Lower leg skin (tissue), 4 donors: ENCODE measurements around the gene TUBGCP3. TPM values are rescaled to one million over a fixed set of nuclear protein-coding genes. Genes with fewer than 3 reads are reported as not detected.

Experiments used
- DNase-seq, 2 donors: peaks; one replicate each; pipeline ENCODE4 v3.0.0-alpha.2; 2019; ENCODE audit warnings: low spot score in 2 of 2
- H3K4me3 ChIP-seq: fragments of 200-600 bp; sonication (generic); 2 replicates; pipeline ENCODE4 v1.5.1; 2017; ENCODE audit warnings: mild to moderate bottlenecking, low read depth; ENCODE audit not compliant: poor library complexity, severe bottlenecking
- POLR2A ChIP-seq, 2 donors: fragments of 450-650 bp; IDR thresholded peaks; one replicate each; pipeline ENCODE4 v1.6.1; 2016 to 2017; ENCODE audit warnings: antibody characterized with exemption in 2 of 2, mild to moderate bottlenecking in 1 of 2, moderate library complexity in 1 of 2
- WGBS, 2 donors: methylation state at CpG; one replicate each; pipeline ENCODE4 v1.1.5; 2018; 5-methylcytosine and 5-hydroxymethylcytosine counted together
- intact Hi-C: fragments of 100-400 bp; cut with DNase I; formaldehyde crosslinking; loops from one replicate; pipeline ENCODE4 v1.15.0; 2023; ENCODE audit warnings: low total_unique reads
- total RNA-seq, 4 donors: library from RNA; depleted of rRNA; stranded (reverse); fragments of >200 nt; gene quantifications; one replicate each; pipeline ENCODE4 v1.1.0, GENCODE V29; 2016
- TF ChIP-seq, protein P1 (sequence below), 3 donors: fragments of 450-650 bp; IDR thresholded peaks; one replicate each; pipeline ENCODE4 v1.5.1; 2016; ENCODE audit warnings: antibody characterized with exemption in 3 of 3, mild to moderate bottlenecking in 3 of 3, moderate library complexity in 2 of 3

Gene TUBGCP3
- total RNA-seq, 4 donors from 2014 or later, result 20.0 to 35.4 (median 22.9) TPM

- TF ChIP-seq, protein P1, sequence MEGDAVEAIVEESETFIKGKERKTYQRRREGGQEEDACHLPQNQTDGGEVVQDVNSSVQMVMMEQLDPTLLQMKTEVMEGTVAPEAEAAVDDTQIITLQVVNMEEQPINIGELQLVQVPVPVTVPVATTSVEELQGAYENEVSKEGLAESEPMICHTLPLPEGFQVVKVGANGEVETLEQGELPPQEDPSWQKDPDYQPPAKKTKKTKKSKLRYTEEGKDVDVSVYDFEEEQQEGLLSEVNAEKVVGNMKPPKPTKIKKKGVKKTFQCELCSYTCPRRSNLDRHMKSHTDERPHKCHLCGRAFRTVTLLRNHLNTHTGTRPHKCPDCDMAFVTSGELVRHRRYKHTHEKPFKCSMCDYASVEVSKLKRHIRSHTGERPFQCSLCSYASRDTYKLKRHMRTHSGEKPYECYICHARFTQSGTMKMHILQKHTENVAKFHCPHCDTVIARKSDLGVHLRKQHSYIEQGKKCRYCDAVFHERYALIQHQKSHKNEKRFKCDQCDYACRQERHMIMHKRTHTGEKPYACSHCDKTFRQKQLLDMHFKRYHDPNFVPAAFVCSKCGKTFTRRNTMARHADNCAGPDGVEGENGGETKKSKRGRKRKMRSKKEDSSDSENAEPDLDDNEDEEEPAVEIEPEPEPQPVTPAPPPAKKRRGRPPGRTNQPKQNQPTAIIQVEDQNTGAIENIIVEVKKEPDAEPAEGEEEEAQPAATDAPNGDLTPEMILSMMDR (IDR thresholded peaks at IDR 0.05), result no peak
- no peak for TF ChIP-seq POLR2A (IDR thresholded peaks at IDR 0.05)
- 86 to 94% methylated on average over 2 of the region's 2 CpGs for WGBS, 2 donors
- no peak for DNase-seq
- intact Hi-C loops, result loop anchor here (10.0 kb wide), 1 partner anchor 1133 kb away; no protein-coding TSS in a partner anchor
- H3K4me3 ChIP-seq, result no peak overlapping the region
These were observed 20.3 kb upstream of the TUBGCP3 start for GRCh38 chr13:112608212-112608611.

DNA sequence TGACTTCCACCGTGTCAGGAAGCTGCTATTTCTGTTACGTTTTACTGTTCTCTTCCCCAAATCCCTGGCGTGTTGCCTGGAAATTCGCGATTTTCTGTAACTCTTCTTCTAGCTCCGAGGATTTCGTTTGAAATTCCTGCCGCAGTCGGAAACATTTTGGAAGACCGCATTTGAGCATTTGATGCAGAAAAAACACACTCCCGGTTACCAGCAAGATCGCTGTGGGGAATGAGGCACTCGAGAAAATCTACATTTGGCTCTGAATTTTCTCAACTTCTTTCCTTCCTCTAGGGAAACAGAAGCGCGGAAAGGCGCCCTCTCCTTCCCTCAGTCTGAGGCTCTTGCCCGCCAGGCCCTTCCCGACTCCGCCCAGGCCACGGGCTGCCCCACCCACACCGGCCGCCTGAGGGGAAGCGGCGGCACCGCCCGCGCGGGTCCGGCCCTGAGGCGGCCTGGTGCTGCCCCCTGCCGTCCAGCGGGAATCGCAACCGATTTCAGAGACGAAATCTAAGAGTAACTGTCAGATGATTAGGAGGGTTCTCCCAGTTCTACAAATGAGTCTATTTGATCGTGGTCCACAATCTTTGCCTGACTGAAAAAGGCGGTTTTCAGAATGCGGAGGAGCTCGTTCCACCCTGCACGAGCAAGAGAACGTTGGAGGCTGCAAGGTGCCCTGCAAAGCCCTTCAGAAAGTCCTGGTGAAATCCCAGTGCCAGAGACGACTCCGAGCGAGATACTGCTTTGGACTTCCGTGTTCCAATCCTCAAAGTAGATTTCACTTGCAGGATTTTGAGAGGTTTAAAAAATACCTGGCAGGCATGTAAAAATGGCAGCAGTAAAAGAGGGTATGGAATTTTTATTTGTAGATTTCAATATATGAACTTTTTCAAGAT, 18.4 kb upstream of the TUBGCP3 start:
- no peak overlapping the region for H3K4me3 ChIP-seq
- 1 to 2% methylated on average over 45 of the region's 45 CpGs for WGBS, 2 donors
- peak; percentile 86 to 98 for DNase-seq
- intact Hi-C loops, result loop anchor here (10.0 kb wide), 1 partner anchor 1132 kb away; no protein-coding TSS in a partner anchor
- TF ChIP-seq POLR2A (IDR thresholded peaks at IDR 0.05), result no peak
- TF ChIP-seq, protein P1 (IDR thresholded peaks at IDR 0.05), result peak in 1 of 3 donors; percentile 75

GRCh38 chr13:112605531-112605990, 17.6 kb upstream of the TUBGCP3 start:
- H3K4me3 ChIP-seq, result no peak overlapping the region
- DNase-seq, result no peak
- WGBS, 2 donors, result 50 to 55% methylated on average over 18 of the region's 18 CpGs
- TF ChIP-seq, protein P1 (IDR thresholded peaks at IDR 0.05), result no peak
- TF ChIP-seq POLR2A (IDR thresholded peaks at IDR 0.05), result no peak
- intact Hi-C loops, result loop anchor here (10.0 kb wide), 1 partner anchor 1131 kb away; no protein-coding TSS in a partner anchor

DNA sequence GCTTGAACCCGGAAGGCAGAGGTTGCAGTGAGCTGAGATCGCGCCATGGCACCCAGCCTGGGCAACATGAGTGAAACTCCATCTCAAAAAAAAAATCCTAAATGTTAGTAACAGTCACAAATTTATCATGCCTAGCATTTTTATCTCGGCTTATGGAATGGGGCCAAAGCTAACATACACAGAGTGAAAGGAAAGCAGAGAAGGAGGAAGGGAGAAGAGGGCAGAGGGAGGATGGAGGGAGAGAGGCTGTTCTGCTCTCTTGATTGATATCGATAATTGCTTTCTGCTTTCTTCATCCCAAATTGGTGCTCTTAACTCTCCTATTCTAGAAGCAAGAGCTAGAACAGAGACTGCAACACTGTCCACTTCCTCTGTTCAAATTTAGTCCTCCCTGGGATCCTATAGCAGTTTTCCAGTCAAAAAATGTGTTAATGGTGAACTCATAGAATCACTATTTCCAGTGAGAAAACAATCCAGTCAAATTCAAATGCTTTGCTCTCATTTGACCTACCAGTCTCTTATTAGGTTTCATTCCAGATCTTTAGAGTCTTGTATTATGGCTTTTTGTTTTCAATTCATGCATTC, 15.8 kb upstream of the TUBGCP3 start:
- intact Hi-C loops, result loop anchor here (10.0 kb wide), 1 partner anchor 1129 kb away; no protein-coding TSS in a partner anchor
- no peak for DNase-seq
- TF ChIP-seq, protein P1 (IDR thresholded peaks at IDR 0.05), result no peak
- no peak for TF ChIP-seq POLR2A (IDR thresholded peaks at IDR 0.05)
- no peak overlapping the region for H3K4me3 ChIP-seq
- WGBS, 2 donors, result 76 to 78% methylated on average over 5 of the region's 5 CpGs

DNA sequence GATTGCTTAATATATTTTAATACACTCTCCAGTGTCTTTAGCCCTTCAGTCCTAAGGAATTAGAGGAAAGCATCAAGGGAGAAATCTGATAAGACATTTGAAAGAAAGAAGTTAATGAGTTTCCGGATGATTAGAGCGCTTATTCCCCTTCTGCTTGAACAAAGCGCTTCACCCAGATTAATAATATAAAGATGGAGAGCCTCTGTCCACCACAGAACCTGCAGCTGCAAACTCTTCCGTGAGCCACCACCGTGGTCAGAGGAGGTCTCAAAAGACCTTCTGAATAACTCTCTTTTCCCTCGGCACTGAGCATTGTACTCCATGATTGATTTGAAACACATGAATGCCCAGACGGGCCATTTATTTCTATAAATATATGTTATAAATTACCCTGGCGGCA, 14.2 kb upstream of the TUBGCP3 start:
- DNase-seq, result no peak
- intact Hi-C loops, result loop anchor here (10.0 kb wide), 1 partner anchor 1127 kb away; no protein-coding TSS in a partner anchor
- no peak for TF ChIP-seq POLR2A (IDR thresholded peaks at IDR 0.05)
- TF ChIP-seq, protein P1 (IDR thresholded peaks at IDR 0.05), result no peak
- WGBS, 2 donors, result 80 to 84% methylated on average over 8 of the region's 8 CpGs
- H3K4me3 ChIP-seq, result no peak overlapping the region
